Gastrocnemius medialis (tissue), 4 donors: ENCODE data around the gene PSG7. TPM values are rescaled to one million over a fixed set of nuclear protein-coding genes. Genes with fewer than 3 reads are reported as not detected.
"Not testable (repeated sequence)": the region's sequence is repeated elsewhere in the genome, so short reads cannot be mapped to it uniquely, and the experiment has no call there.

Source experiments
- ATAC-seq, 2 donors: fragments of 150-250 bp; one replicate each; pipeline ENCODE4 v1.9.1; 2016
- DNase-seq, 2 donors: peaks; one replicate each; pipeline ENCODE4 v3.0.0-alpha.2; 2019
- H3K27ac ChIP-seq, 4 donors: fragments of 200-600 bp; sonication (generic); 1 replicate in 1 of 4; 2 replicates in 3 of 4; pipeline ENCODE4 v1.5.1; 2016 to 2018; ENCODE audit warnings: mild to moderate bottlenecking in 2 of 4, moderate library complexity in 1 of 4
- H3K27me3 ChIP-seq, 3 donors: fragments of 200-600 bp; sonication (generic) in 2 of 3; 1 replicate in 1 of 3; 2 replicates in 2 of 3; pipeline versions ENCODE4 v1.5.1 to v1.6.0; 2016 to 2019; ENCODE audit warnings: mild to moderate bottlenecking in 1 of 3, moderate library complexity in 1 of 3
- H3K36me3 ChIP-seq, 2 donors: fragments of 200-600 bp; sonication (generic) in 1 of 2; one replicate each; pipeline ENCODE4 v1.5.1; 2017 to 2018
- H3K4me1 ChIP-seq, 2 donors: fragments of 200-600 bp; sonication (generic) in 1 of 2; one replicate each; pipeline ENCODE4 v1.5.1; 2016 to 2017; ENCODE audit warnings: mild to moderate bottlenecking in 2 of 2
- H3K4me3 ChIP-seq, 4 donors: fragments of 200-600 bp; sonication (generic) in 3 of 4; 1 replicate in 1 of 4; 2 replicates in 3 of 4; pipeline ENCODE4 v1.5.1; 2016 to 2019; ENCODE audit warnings: mild to moderate bottlenecking in 2 of 4
- H3K9me3 ChIP-seq, 3 donors: fragments of 200-600 bp; sonication (generic) in 2 of 3; 1 replicate in 1 of 3; 2 replicates in 2 of 3; pipeline ENCODE4 v1.5.1; 2016 to 2019
- CTCF ChIP-seq, 5 experiments: fragments of 450-650 bp in 3 of 5; fragments of 200-600 bp in 2 of 5; sonication (generic) in 2 of 5; IDR thresholded peaks in 4 of 5; conservative IDR thresholded peaks in 1 of 5; 1 replicate in 4 of 5; 2 replicates in 1 of 5; pipeline ENCODE4 v1.5.1; 2016 to 2019; ENCODE audit warnings: antibody characterized with exemption in 5 of 5, mild to moderate bottlenecking in 3 of 5, moderate library complexity in 3 of 5
- POLR2A ChIP-seq, 2 donors: fragments of 450-650 bp; IDR thresholded peaks; one replicate each; pipeline ENCODE4 v1.6.1; 2017; ENCODE audit warnings: antibody characterized with exemption in 2 of 2, mild to moderate bottlenecking in 2 of 2, moderate library complexity in 2 of 2
- in situ Hi-C, 4 donors: fragments of 200-750 bp; cut with MboI; loops; one replicate each; pipeline versions ENCODE4 v1.15.0 to v1.8.0; 2017; ENCODE audit warnings: low sequenced_read_pairs in 4 of 4
- intact Hi-C: fragments of 100-400 bp; cut with DNase I; formaldehyde crosslinking; loops from one replicate; pipeline ENCODE4 v1.15.1; 2023; ENCODE audit warnings: low total_unique reads
- total RNA-seq, 4 donors: library from RNA; depleted of rRNA; stranded (reverse); fragments of >200 nt; gene quantifications; one replicate each; pipeline versions ENCODE4 v1.1.0 to v1.2.3, GENCODE V29; 2016

The PSG7 gene
- total RNA-seq = not detected

GRCh38 chr19:42937107-42937506 lies at the start of gene PSG7:
TSS of gene PSG7 (minus strand) at chr19:42937207. CDS start at chr19:42937076, 131 bp downstream.
- ATAC-seq, DNase-seq, intact Hi-C loops, H3K4me3 ChIP-seq, H3K36me3 ChIP-seq, H3K4me1 ChIP-seq, H3K27ac ChIP-seq, H3K9me3 ChIP-seq, H3K27me3 ChIP-seq, in situ Hi-C loops: not testable (repeated sequence)

GRCh38 chr19:42985588-42985987 lies 48.6 kb upstream of the PSG7 start:
- ATAC-seq = no peak
- Histone ChIP-seq H3K27me3 (no peaks in the 10 kb centered on the region), H3K4me3 (no peak overlapping the region), H3K36me3 (no peaks in the 10 kb centered on the region), H3K4me1 (no peaks in the 10 kb centered on the region), H3K9me3 (no peaks in the 10 kb centered on the region), H3K27ac (no peak overlapping the region)
- in situ Hi-C loops = no loop called here
- no peak for DNase-seq
- TF ChIP-seq POLR2A (IDR thresholded peaks at IDR 0.05) = no peak
- TF ChIP-seq CTCF (IDR thresholded peaks at IDR 0.05 in 4 of 5, conservative IDR thresholded peaks at IDR 0.05 in 1 of 5) = no peak
- intact Hi-C loops = no loop called here

GRCh38 chr19:42982111-42982510 lies 45.1 kb upstream of the PSG7 start:
- DNase-seq, H3K4me3 ChIP-seq, H3K27me3 ChIP-seq, H3K4me1 ChIP-seq, H3K27ac ChIP-seq, intact Hi-C loops, in situ Hi-C loops, H3K9me3 ChIP-seq, H3K36me3 ChIP-seq, ATAC-seq: not testable (repeated sequence)

GRCh38 chr19:42971451-42971850 lies 34.4 kb upstream of the PSG7 start:
- H3K4me1 ChIP-seq, DNase-seq, ATAC-seq, H3K4me3 ChIP-seq, in situ Hi-C loops, H3K27me3 ChIP-seq, H3K36me3 ChIP-seq, H3K27ac ChIP-seq, H3K9me3 ChIP-seq, intact Hi-C loops: not testable (repeated sequence)

GRCh38 chr19:42965176-42965575 lies 28.2 kb upstream of the PSG7 start:
- intact Hi-C loops = no loop called here
- no peak for TF ChIP-seq POLR2A (IDR thresholded peaks at IDR 0.05)
- no peak for TF ChIP-seq CTCF (IDR thresholded peaks at IDR 0.05 in 4 of 5, conservative IDR thresholded peaks at IDR 0.05 in 1 of 5)
- Histone ChIP-seq H3K9me3 (no peaks in the 10 kb centered on the region), H3K27me3 (no peaks in the 10 kb centered on the region), H3K4me1 (no peaks in the 10 kb centered on the region), H3K27ac (no peak overlapping the region), H3K36me3 (no peaks in the 10 kb centered on the region), H3K4me3 (no peak overlapping the region)
- in situ Hi-C loops = no loop called here
- ATAC-seq (no peak), DNase-seq (no peak)

- no peak for DNase-seq
- H3K4me1 ChIP-seq = no peaks in the 10 kb centered on the region
- in situ Hi-C loops (no loop called here), intact Hi-C loops (no loop called here)
- no peak for ATAC-seq
- H3K27ac ChIP-seq = no peak overlapping the region
- no peaks in the 10 kb centered on the region for H3K36me3 ChIP-seq
- H3K9me3 ChIP-seq = no peaks in the 10 kb centered on the region
- TF ChIP-seq POLR2A (IDR thresholded peaks at IDR 0.05) (no peak), CTCF (IDR thresholded peaks at IDR 0.05 in 4 of 5, conservative IDR thresholded peaks at IDR 0.05 in 1 of 5) (no peak)
- no peaks in the 10 kb centered on the region for H3K27me3 ChIP-seq
- no peak overlapping the region for H3K4me3 ChIP-seq
Measured at GRCh38 chr19:42961119-42961518, 24.1 kb upstream of the PSG7 start.

GRCh38 chr19:42952126-42952525 lies 15.1 kb upstream of the PSG7 start:
- in situ Hi-C loops = not testable (repeated sequence)

GRCh38 chr19:42951476-42951875 lies 14.5 kb upstream of the PSG7 start:
- H3K27me3 ChIP-seq, DNase-seq, in situ Hi-C loops, H3K4me1 ChIP-seq, ATAC-seq, H3K27ac ChIP-seq, intact Hi-C loops, H3K36me3 ChIP-seq, H3K9me3 ChIP-seq, H3K4me3 ChIP-seq: not testable (repeated sequence)

More at GRCh38 chr19:42952126-42952525, 15.1 kb upstream of the PSG7 start:
- H3K4me3 ChIP-seq, DNase-seq, intact Hi-C loops, H3K36me3 ChIP-seq, H3K9me3 ChIP-seq, H3K4me1 ChIP-seq, H3K27ac ChIP-seq, H3K27me3 ChIP-seq, ATAC-seq: not testable (repeated sequence)
